Osteocyte (in vitro differentiated cells): ENCODE data around the gene TRAK1. TPM values are rescaled to one million over a fixed set of nuclear protein-coding genes. Genes with fewer than 3 reads are reported as not detected.

ENCODE experiments used
- DNase-seq: peaks from one replicate; pipeline ENCODE4 v3.0.0; 2021; ENCODE audit warnings: mixed read lengths; ENCODE audit not compliant: unreplicated experiment; ENCODE audit errors: extremely low spot score
- H3K27ac Mint-ChIP-seq: one replicate; pipeline ENCODE4 v1.8.0; 2021; ENCODE audit warnings: mild to moderate bottlenecking, mixed read lengths; ENCODE audit not compliant: unreplicated experiment
- H3K27me3 Mint-ChIP-seq: one replicate; pipeline ENCODE4 v1.8.0; 2021; ENCODE audit warnings: mixed read lengths; ENCODE audit not compliant: unreplicated experiment
- H3K36me3 Mint-ChIP-seq: one replicate; pipeline ENCODE4 v1.8.0; 2021; ENCODE audit warnings: mixed read lengths; ENCODE audit not compliant: unreplicated experiment
- H3K4me1 Mint-ChIP-seq: one replicate; pipeline ENCODE4 v1.8.0; 2021; ENCODE audit warnings: mixed read lengths; ENCODE audit not compliant: unreplicated experiment
- H3K4me3 Mint-ChIP-seq: one replicate; pipeline ENCODE4 v1.8.0; 2021; ENCODE audit warnings: mild to moderate bottlenecking, moderate library complexity, mixed read lengths; ENCODE audit not compliant: unreplicated experiment
- H3K9me3 Mint-ChIP-seq: one replicate; pipeline ENCODE4 v1.8.0; 2021; ENCODE audit warnings: mixed read lengths; ENCODE audit not compliant: unreplicated experiment
- CTCF ChIP-seq: fragments of 200-600 bp; sonication (generic); IDR thresholded peaks from 2 replicates; pipeline ENCODE4 v1.5.0; 2021; ENCODE audit warnings: antibody characterized with exemption, mild to moderate bottlenecking, moderate library complexity
- total RNA-seq: library from RNA; stranded (reverse); gene quantifications from 2 replicates; pipeline ENCODE4 v1.2.1, GENCODE V29; 2021

TRAK1 gene
- total RNA-seq, 1 donor from 2014 or later = 30.7 TPM

DNA sequence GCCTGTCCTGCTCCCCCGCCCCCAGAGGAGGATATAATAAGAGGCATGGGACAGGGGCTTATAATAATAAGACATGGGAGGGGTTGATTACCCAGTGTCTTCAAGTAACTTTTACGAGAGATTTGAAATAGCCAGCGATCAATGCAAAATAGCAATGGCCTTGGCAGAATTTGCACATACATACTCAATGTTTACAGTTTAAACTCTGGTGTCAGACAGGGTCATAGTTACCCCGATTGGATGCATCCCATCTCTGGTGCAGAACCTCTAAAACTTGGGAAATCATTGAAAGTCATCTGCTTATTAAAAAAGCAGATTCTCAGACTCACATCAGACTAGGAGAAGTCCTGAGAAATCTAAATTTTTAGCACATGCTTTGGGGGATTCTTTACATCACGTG, 61.0 kb downstream of the TRAK1 start:
- DNase-seq = no peak
- peaks cover 19% of the 10 kb centered on the region for H3K4me1 Mint-ChIP-seq
- no peaks in the 10 kb centered on the region for H3K27me3 Mint-ChIP-seq
- H3K36me3 Mint-ChIP-seq = peaks cover 3% of the 10 kb centered on the region
- H3K9me3 Mint-ChIP-seq = no peaks in the 10 kb centered on the region
- TF ChIP-seq CTCF = no peak
- no peak overlapping the region for H3K27ac Mint-ChIP-seq
- H3K4me3 Mint-ChIP-seq = no peak overlapping the region

DNA sequence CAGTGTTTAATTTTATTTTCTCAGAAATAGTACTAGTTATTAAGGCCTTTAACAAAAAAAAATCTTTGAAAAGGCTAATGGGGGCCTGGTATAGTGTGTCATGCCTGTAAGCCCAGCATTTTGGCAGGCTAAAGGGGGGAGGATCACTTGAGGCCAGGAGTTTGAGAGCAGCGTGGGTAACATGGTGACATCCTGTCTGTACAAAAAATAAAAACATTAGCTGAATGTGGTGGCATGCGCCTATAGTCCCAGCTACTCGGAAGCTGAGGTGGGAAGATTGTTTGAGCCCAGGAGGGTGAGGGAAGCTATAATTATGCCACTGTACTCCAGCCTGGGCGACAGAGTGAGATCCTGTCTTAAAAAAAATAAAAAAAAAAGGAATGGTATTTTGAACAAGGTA, 61.9 kb downstream of the TRAK1 start:
- H3K9me3 Mint-ChIP-seq = no peaks in the 10 kb centered on the region
- H3K27ac Mint-ChIP-seq = no peak overlapping the region
- no peak for DNase-seq
- no peak overlapping the region for H3K4me3 Mint-ChIP-seq
- TF ChIP-seq CTCF = no peak
- peaks cover 19% of the 10 kb centered on the region for H3K4me1 Mint-ChIP-seq
- H3K27me3 Mint-ChIP-seq = no peaks in the 10 kb centered on the region
- H3K36me3 Mint-ChIP-seq = peaks cover 3% of the 10 kb centered on the region

DNA sequence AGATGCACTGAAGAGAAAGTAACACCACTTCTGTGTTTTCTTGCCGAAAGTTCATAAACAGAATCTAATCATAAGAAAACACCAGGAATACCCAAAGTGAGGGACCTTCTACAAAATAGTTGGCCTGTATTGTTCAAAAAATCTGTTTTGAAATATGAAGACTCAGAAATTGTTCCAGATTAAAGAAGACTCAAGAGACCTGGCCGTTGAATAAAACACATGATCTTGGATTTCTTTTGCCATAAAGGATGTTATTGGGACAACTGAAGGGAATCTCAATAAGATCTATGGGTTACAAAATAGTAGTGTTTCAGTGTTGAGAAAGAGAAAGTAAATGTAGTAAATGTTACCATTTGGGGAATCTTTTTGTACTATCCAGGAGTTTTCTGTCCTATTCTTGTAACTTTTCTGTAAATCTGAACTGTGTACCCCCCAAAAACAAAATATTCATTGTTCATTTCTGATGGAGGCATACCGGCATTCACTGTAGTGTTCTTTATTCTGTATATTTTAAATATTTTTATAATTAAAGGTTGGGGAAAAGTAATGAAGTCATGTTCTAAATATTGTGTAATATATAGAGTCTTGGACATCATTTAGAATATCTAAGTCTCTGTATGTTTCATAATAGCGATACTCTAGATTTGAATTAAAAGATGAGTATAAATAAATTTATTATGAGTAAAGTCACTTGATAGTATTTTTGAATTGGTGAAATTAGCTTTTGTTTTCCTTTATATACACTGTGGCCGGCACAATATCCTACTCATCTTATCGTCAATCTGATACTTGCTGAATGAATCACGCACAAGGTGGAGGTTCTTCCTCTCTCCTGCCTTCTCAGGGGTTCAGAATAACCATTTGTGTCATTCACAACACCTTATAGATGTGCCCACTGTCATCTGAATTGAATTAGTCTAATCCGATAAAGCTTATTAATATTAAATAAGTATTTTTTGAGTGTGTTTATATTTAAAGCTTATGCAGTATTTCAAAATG, 66.7 kb downstream of the TRAK1 start:
- no peak overlapping the region for H3K4me3 Mint-ChIP-seq

GRCh38 chr3:42159147-42159546, 68.0 kb downstream of the TRAK1 start:
- TF ChIP-seq CTCF = no peak
- H3K9me3 Mint-ChIP-seq = no peaks in the 10 kb centered on the region
- H3K27ac Mint-ChIP-seq = peak overlapping the region; percentile 78
- DNase-seq = no peak
- peaks cover 33% of the 10 kb centered on the region for H3K4me1 Mint-ChIP-seq
- no peak overlapping the region for H3K4me3 Mint-ChIP-seq
- no peaks in the 10 kb centered on the region for H3K36me3 Mint-ChIP-seq
- H3K27me3 Mint-ChIP-seq = no peaks in the 10 kb centered on the region

More for the DNA sequence above, 66.7 kb downstream of the TRAK1 start:
- Mint-ChIP-seq H3K27ac (no peak overlapping the region), H3K9me3 (no peaks in the 10 kb centered on the region), H3K36me3 (peaks cover 3% of the 10 kb centered on the region), H3K27me3 (no peaks in the 10 kb centered on the region), H3K4me1 (peaks cover 33% of the 10 kb centered on the region)
- TF ChIP-seq CTCF = no peak
- no peak for DNase-seq

DNA sequence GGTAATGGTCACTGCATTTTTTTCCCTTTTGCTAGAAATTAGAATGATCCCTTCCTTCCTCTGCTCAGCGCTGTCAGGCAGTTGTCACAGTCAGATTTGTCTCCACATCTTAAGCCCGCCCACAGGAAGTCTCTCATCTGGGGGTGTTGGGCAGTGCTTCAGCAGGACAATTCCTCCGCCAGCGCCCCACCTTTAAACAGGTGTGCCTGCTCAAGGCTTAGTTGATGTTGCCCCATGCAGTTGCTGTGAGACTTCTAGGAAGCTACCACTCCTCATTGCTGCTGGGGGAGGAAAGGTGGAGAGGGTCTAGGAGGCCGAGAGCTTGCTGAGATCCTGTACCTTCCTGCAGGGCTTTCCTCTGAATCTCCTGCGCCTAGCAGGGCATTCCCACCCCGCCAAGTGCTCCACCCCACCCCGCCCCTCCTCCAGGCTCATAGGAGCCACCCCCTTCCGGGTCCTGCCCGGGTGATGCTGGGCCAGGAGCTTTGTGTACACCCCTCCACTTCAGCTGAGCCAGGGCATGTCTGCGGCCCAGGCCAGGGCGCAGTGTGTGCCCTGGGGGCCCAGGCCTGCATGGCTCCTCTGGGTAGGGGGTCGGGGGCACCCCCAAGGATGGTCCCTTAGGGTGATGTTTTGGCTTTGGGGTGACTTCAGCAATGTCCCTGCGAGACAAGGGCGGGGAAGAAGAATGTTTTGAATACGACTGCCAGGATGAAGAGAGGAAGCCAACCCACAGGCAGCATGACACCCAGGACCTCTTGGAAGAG, 68.7 kb downstream of the TRAK1 start:
- H3K4me3 Mint-ChIP-seq = peak overlapping the region; percentile 30
- H3K27ac Mint-ChIP-seq = peak overlapping the region; percentile 78
- DNase-seq = no peak
- no peaks in the 10 kb centered on the region for H3K27me3 Mint-ChIP-seq
- H3K4me1 Mint-ChIP-seq = peaks cover 33% of the 10 kb centered on the region
- H3K36me3 Mint-ChIP-seq = no peaks in the 10 kb centered on the region
- H3K9me3 Mint-ChIP-seq = no peaks in the 10 kb centered on the region
- no peak for TF ChIP-seq CTCF
